Kidney epithelial cell (primary cell): Measurements from ENCODE around the gene RELT. TPM values are rescaled to one million over a fixed set of nuclear protein-coding genes. Genes with fewer than 3 reads are reported as not detected.

ENCODE experiments used
- DNase-seq: peaks from one replicate; pipeline ENCODE4 v3.0.0-alpha.2; 2010; ENCODE audit warnings: low read depth
- H3K27me3 ChIP-seq: 2 replicates; pipeline ENCODE4 v1.6.0; 2011; ENCODE audit warnings: low read length; ENCODE audit not compliant: control insufficient read depth, insufficient read depth
- H3K36me3 ChIP-seq: 2 replicates; pipeline ENCODE4 v1.5.1; 2011; ENCODE audit warnings: low read length; ENCODE audit not compliant: control insufficient read depth, insufficient read depth
- H3K4me3 ChIP-seq: 2 replicates; pipeline ENCODE4 v1.5.1; 2011; ENCODE audit warnings: low read depth, mild to moderate bottlenecking, control low read depth, low read length
- CTCF ChIP-seq: IDR thresholded peaks from 2 replicates; pipeline ENCODE4 v1.5.1; 2011; ENCODE audit warnings: mild to moderate bottlenecking, moderate library complexity, low read length, control low read depth, inconsistent platforms; ENCODE audit not compliant: insufficient read depth, poor library complexity, severe bottlenecking
- total RNA-seq: library from RNA; depleted of rRNA; stranded (reverse); fragments of >200 nt; gene quantifications from 2 replicates; pipeline ENCODE4 v1.2.3, GENCODE V29; 2015

The RELT gene
- total RNA-seq, 1 donor from 2014 or later, result 8.0 TPM

- Histone ChIP-seq H3K36me3 (peaks cover 2% of the 10 kb centered on the region), H3K27me3 (no peaks in the 10 kb centered on the region), H3K4me3 (no peak overlapping the region)
- TF ChIP-seq CTCF, result peak; percentile 64
- no peak for DNase-seq
These were observed 16.1 kb upstream of the RELT start for GRCh38 chr11:73359930-73360742.

GRCh38 chr11:73360743-73361369 lies 15.3 kb upstream of the RELT start:
- no peak for TF ChIP-seq CTCF
- no peak for DNase-seq
- no peak overlapping the region for H3K4me3 ChIP-seq
- no peaks in the 10 kb centered on the region for H3K27me3 ChIP-seq
- H3K36me3 ChIP-seq, result peaks cover 6% of the 10 kb centered on the region

- no peak for DNase-seq
- no peak for TF ChIP-seq CTCF
- no peaks in the 10 kb centered on the region for H3K27me3 ChIP-seq
- peaks cover 6% of the 10 kb centered on the region for H3K36me3 ChIP-seq
- no peak overlapping the region for H3K4me3 ChIP-seq
These were observed 14.0 kb upstream of the RELT start for GRCh38 chr11:73361953-73362776.

- Histone ChIP-seq H3K36me3 (peaks cover 8% of the 10 kb centered on the region), H3K27me3 (no peaks in the 10 kb centered on the region), H3K4me3 (no peak overlapping the region)
- no peak for DNase-seq
- no peak for TF ChIP-seq CTCF
These were observed 13.1 kb upstream of the RELT start for GRCh38 chr11:73363147-73363546.

- DNase-seq, result no peak
- no peaks in the 10 kb centered on the region for H3K27me3 ChIP-seq
- peaks cover 8% of the 10 kb centered on the region for H3K36me3 ChIP-seq
- no peak for TF ChIP-seq CTCF
- H3K4me3 ChIP-seq, result no peak overlapping the region
These were observed 10.6 kb upstream of the RELT start for GRCh38 chr11:73365352-73366264.
